C1 segment of cervical spinal cord (tissue), 14 donors: ENCODE data around the gene LRR1.
A peak's percentile ranks its signal among the peaks of the same experiment; 100 is the strongest.
"Not testable (repeated sequence)": the region's sequence is repeated elsewhere in the genome, so short reads cannot be mapped to it uniquely, and the experiment has no call there.

Experiments
- DNase-seq, 14 donors: peaks; one replicate each; lab custom pipeline; 2025; lab: John Stamatoyannopoulos, UW

Gene LRR1

DNA sequence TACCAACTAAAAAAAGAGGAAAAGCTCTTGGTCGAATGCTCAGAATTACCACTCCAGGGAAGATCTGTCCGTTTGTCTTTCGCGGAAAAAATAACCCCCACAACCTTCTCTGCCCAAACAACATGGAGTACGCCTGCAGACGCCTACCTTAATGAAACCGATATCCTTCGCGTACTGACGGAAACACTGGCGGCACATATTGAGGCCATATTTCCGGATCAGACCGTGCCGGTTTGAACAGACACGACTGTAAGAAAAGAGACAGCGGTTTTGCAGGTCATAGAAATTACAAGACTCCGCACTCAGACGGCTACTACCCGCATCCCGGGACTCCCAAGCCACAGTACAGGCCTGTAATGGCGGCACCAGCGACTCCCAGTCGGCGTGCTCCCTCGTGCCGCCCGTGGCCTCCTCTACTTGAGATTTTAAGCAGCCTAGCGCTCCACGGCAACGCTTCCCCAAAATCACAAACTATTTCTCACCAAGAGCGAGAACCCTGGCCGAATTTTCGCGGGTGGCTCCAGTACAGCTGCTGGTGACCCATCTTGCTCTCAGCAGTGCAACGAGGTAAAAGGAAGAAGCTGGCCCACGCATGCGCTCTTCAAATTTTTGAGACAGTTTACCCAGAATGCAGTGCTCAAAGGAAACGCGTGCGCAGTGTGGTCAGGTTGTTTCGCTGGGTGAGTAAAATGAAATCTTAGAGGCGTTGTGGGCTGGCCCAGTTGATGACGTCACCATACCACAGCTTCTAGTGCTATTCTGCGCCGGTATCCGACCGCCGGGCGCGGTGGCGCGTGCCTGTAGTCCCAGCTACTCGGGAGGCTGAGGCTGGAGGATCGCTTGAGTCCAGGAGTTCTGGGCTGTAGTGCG, 12.7 kb upstream of the LRR1 start, which contains the start of gene RPS29:
Gene RPS29, minus strand, starts transcription at position 578 of the 870 bp plus-strand sequence. Its CDS starts 34 bp downstream, at position 544.
- DNase-seq: peak; percentile 71 to 98 (median 96)

DNA sequence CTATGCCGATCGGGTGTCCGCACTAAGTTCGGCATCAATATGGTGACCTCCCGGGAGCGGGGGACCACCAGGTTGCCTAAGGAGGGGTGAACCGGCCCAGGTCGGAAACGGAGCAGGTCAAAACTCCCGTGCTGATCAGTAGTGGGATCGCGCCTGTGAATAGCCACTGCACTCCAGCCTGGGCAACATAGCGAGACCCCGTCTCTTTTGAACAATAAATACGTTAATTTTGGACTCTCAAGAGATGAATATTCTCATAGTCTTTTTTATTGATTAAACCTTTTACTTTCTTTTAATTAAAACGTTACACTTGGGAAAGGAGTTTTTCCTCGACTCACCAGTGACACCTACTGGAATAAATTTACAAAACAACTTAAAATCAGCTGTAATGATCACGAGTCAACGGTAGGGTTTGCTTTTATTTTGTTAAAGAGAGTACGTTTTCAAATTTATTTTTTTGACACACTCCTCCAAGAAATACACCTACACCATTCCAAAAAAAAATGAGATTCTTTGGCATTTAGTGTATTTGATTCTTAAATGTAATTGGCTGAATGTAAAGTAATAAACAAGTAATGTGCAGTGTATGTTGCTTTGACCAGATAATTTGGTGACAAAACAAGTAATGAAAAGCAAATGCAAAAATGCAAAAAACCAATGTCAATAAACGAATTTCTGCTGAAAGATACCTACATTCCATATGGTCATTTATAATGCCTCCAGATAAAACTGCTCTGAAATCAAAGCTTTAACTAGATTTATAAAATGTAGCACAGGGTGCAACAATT, 11.9 kb upstream of the LRR1 start:
- peak in 5 of 14 donors; percentile 30 to 53 (median 38) for DNase-seq

DNA sequence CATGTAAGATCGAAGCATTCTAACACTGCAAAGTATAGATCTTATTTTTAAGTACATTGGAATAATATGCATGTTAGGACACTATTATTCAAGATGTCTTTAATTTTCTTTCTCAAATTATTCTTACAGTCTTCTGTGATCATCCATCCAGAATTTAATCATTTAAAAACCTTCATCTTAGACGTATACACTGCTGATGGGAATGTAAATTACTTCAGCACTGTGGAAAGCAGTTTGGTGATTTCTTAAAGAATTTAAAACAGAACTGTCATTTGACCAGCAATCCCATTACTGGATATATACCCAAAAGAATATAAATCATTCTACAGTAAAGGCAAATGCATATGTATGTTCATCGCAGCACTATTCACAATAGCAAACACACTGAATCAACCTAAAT, 9.4 kb upstream of the LRR1 start:
- DNase-seq: no peak

DNA sequence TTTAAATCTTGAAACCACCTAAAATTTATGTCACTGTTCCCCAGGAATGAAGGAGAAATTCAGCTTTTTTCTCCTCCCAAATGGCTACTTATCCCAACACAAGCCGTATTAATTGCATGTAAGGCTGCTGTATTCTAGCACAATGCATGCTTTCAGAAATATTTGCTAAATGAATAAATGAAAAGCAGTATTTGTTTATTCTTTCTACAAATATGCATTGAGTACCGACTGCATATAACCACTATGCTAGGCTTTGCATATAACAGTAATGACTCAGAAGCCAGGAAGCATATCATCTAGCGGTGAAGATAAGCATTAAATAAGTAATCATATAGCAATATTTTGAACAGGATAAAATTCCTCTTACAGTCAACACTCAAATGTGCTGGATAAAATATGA, 5.7 kb upstream of the LRR1 start:
- no peak for DNase-seq

DNA sequence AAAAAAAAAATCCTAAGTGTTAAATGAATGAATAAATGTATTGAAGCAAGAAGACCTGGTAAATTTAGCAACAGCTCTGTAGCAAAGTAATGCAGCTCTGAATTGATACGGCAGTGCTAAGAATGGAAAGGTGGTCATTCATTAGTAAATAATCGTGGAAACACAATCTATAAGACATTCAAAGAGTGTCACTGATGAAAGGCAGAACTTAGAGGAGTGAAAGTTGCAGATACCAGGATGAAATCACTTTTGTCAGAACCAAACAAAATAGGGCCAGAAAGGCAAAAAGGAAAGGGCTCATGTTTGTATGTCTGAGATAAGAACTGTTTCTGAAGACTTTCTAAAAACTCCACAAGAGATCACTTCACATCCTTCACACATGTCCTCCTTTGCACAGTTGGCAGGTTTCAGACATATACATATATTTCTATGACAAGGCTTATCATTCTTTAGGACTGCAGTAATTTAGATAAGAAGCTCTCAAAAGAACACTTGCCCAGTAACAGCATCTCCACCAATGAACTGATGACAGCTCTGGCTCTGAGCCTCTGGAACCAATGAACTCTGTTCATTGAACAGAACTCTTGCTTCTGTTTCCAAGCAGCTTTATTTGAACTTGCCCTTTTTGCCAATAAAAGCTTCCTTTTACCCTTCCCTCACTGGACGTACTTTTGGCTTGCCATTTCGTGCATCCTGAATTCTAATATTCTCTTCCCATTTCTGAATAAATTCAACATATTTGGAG, 4.2 kb upstream of the LRR1 start:
- peak in 2 of 14 donors; percentile 1 to 6 for DNase-seq

DNA sequence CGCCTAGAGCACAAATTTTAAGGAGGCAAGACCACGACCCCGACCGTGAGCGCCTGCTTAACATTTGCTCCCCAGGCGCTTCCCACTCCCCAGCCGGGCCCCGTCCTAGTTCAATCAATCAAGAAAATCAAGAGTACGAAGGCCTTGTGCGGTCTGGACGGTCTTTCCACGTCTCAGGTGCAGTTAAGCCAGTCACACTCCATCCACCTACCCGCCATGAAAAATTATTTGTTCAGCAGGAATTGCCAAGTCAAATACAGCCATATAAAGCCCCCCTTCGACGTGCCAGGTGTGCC, 603 bp upstream of the LRR1 start:
- peak in 3 of 14 donors; percentile 31 to 44 (median 33) for DNase-seq

DNA sequence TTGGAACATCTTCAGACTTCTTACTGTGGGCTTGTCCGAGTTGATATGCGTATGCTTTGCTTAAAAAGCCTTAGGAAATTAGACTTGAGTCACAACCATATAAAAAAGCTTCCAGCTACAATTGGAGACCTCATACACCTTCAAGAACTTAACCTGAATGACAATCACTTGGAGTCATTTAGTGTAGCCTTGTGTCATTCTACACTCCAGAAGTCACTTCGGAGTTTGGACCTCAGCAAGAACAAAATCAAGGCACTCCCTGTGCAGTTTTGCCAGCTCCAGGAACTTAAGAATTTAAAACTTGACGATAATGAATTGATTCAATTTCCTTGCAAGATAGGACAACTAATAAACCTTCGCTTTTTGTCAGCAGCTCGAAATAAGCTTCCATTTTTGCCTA, 8.8 kb downstream of the LRR1 start:
- no peak for DNase-seq

DNA sequence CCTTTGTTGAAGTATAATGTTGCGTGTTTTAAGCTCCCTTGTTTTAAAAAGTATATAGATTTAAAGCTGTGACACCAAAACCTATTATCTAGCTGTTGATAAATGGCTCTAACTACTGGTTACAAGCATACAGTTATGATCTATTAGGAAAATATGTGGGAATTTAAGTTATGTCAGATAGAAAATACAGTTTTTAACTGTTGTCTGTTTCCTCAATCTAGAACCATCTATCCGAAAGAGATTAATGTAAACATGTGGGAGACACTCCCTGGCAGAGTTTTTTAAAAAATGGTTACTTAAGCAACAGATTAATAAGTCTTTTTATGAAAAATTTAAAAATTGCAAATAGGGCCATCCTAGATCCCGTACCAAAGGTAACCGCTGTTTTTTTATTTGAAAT, 13.5 kb downstream of the LRR1 start:
- no peak for DNase-seq

DNA sequence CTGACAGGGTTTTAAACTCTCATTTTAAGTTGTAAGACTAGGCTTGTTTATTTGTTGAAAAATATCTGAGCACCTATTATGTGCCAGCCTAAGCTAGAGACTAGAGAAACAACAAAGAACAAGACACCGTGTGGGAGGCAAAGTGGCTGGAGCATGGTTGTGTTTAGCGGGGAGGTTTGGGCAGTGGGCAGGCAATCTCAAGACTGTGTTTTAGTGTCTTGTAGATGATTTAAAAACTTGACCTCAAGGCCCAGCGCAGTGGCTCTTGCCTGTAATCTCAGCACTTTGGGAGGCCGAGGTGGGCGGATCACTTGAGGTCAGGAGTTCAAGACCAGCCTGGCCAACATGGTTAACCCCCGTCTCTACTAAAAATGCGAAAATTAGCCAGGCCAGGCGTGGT, 13.9 kb downstream of the LRR1 start:
- DNase-seq: no peak

DNA sequence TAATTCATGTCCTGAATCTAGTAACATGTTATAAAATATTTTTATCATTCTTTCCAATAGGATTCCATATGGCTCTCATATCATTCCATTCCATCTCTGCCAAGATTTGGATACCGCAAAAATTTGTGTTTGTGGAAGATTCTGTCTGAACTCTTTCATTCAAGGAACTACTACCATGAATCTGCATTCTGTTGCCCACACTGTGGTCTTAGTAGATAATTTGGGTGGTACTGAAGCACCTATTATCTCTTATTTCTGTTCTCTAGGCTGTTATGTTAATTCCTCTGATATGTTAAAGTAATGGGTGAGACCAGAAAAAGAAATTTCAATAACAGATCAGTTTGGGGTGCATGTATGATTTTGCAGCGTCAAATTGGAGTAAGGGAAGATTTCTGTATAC, 15.5 kb downstream of the LRR1 start:
- DNase-seq: no peak

DNA sequence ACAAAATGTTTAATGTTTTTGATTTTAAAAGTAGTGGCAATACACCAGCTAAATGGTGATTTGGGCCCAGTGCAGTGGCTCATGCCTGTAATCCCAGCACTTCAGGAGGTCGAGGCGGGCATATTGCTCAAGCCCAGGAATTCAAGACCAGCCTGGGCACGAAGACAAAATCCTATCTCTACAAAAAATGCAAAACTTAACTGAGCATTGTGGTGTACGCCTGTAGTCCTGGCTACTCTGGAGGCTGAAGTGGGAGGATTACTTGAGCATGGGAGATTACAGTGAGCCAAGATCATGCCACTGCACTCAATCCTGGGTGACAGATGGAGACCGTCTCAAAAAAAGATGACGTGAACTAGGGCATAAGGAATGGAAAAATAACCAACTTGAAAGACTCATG, 17.0 kb downstream of the LRR1 start:
- DNase-seq: no peak

DNA sequence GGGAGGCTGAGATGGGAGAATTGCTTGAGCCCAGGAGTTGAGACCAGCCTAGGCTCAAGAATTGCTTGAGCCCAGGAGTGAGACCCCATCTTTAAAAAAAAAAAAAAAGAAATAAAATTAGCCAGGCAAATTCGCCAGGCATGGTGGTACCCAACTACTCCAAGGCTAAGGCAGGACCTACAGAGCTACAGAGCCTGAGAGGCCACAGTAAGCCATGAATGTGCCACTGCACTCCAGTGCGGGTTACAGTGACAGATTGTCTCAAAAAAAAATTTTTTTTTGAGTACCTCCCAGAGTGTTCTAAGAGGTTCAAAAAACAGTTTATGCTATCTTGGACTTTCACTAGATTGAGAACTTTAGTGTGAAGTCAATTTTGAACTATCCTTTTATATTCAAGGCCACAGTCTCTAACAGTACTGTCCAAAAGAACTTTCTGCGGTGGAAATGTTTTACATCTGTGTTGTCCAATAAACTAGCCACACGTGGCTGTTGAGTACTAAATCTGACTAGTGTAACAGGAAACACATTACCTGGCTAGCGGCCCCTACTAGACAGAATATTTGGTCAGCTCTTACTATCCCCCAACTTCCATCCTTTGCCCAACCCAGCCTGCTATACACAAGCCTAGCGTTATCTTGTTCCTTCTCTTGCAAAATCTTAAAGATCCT, 19.2 kb downstream of the LRR1 start:
- no peak for DNase-seq

DNA sequence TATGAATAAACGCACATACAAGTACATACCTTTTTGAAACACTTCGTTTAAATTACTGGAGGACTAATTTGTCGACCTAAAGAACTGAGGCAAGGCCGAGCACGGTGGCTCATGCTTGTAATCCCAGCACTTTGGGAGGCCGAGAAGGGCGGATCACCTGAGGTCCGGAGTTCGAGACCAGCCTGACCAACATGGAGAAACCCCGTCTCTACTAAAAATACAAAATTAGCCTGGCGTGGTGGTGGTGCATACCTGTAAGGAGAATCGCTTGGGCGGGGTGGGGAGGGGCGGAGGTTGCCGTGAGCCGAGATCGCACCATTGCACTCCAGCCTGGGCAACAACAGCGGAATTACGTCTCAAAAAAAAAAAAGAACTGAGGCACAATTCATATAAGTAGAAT, 20.5 kb downstream of the LRR1 start:
- not testable (repeated sequence) for DNase-seq

DNA sequence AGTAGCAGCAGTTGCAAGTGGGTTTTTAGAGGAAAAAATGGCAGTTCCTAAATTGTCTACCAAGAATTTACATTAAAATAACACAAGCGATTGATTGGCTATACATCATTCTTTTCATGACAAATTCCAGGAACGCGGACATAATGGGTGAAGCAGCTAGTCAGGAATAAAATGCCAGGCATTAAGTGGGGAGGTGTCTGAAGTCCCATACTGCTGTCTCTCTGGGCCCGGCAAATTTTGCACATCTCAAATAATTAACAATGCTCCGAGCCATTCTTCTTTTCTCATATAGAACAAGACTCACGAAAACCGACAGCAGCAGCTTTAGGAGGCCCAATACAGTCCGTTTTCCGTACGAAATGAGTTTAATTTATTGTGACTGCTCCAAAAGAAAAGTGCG, 21.0 kb downstream of the LRR1 start:
- DNase-seq: no peak

DNA sequence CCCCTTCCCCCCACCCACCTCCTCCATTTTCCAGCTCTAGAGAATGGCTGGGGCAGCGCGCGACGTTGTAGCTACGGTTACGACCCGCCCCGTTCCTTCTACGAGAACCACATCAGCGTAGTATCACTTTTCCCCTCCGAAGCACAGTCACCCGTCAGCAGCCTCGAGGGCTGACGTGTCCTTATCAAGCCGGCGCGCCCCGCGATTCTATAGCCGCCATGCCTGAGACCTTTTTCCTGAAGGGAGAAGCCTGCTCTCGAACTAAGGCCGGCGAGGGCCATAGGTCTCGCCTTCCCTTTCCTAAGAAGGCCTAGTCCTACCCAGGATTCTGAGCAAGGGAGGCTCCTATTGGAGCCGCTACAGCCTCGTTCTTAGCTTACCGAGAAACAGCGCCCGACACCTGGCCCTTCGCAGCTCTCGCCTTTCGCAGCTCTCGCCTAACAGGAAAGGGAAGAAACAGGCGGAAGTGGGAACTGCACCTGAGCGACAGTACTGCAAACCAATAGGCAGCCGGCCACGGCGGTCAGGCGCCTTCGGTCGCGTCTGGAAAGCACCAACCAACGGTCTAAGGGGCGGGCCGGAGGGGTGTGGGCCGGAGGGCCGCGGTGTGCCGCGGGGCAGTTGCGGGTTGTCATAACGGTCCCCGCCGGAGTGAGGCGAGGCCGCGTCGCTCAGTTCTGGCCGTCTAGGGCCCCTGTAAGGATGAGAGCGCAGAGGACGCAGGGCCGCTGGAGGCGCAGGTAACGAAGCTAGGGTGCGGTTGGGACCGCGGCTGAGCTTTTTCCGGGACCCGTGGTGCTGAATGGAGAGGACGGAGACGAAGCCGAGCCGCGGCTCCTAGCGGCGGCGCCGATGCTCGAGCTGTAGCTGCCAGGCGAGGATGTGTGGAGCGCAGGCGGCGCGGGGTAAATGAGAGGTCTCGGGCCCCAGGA, 21.7 kb downstream of the LRR1 start, which contains the start of the genes MGAT2 and RPL36AL:
Gene MGAT2, plus strand, starts transcription at position 618 of the 932 bp plus-strand sequence. CDS start 470 bp downstream, outside the sequence.
Gene RPL36AL, minus strand, starts transcription at position 445 of the 932 bp plus-strand sequence. CDS start 1,522 bp downstream, outside the sequence.
- DNase-seq: peak; percentile 77 to 99 (median 96)

DNA sequence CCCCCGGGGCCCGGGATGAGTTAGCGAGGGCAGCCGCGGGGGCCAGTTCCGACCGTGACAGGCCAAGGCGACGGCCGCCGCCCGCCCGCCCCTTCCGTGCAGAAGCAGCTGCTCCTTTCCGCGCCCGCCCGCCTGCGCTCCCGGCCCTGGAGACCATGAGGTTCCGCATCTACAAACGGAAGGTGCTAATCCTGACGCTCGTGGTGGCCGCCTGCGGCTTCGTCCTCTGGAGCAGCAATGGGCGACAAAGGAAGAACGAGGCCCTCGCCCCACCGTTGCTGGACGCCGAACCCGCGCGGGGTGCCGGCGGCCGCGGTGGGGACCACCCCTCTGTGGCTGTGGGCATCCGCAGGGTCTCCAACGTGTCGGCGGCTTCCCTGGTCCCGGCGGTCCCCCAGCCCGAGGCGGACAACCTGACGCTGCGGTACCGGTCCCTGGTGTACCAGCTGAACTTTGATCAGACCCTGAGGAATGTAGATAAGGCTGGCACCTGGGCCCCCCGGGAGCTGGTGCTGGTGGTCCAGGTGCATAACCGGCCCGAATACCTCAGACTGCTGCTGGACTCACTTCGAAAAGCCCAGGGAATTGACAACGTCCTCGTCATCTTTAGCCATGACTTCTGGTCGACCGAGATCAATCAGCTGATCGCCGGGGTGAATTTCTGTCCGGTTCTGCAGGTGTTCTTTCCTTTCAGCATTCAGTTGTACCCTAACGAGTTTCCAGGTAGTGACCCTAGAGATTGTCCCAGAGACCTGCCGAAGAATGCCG, 22.6 kb downstream of the LRR1 start:
- peak in 8 of 14 donors; percentile 35 to 79 (median 62) for DNase-seq

DNA sequence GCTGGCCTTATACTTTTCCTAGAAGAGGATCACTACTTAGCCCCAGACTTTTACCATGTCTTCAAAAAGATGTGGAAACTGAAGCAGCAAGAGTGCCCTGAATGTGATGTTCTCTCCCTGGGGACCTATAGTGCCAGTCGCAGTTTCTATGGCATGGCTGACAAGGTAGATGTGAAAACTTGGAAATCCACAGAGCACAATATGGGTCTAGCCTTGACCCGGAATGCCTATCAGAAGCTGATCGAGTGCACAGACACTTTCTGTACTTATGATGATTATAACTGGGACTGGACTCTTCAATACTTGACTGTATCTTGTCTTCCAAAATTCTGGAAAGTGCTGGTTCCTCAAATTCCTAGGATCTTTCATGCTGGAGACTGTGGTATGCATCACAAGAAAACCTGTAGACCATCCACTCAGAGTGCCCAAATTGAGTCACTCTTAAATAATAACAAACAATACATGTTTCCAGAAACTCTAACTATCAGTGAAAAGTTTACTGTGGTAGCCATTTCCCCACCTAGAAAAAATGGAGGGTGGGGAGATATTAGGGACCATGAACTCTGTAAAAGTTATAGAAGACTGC, 23.4 kb downstream of the LRR1 start:
- peak in 1 of 14 donors; percentile 10 for DNase-seq

DNA sequence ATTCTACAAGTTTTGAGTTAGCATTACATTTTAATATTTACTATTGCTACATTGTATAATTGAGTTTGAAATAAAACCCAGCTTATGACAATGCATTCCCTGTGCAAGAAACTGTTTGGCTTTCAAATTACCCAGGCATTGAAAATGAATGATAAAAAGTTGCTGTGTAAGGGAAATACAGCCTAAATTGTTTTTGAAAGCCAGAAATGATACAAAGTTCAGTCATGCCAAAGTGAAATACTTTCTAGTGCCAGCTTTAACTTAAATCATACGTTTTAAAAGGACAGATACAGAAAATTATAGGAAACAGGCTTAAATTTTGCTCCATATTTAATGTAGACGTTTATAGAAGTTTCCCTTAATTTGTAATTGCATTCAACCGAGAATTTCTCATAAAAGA, 24.6 kb downstream of the LRR1 start:
- no peak for DNase-seq
